HCT116 (cell line): Measurements from ENCODE around the gene EHD3. TPM values are rescaled to one million over a fixed set of nuclear protein-coding genes. Genes with fewer than 3 reads are reported as not detected.

Experiments used
- ATAC-seq: fragments of 200-7000 bp; cut with Tn5 transposase; 2 replicates; pipeline ENCODE4 v1.9.1; 2020; ENCODE audit warnings: mild to moderate bottlenecking, moderate library complexity
- BruUV-seq: library from RNA; stranded (reverse); fragments of 400-500 nt; replicated peaks from 2 replicates; lab custom pipeline; 2021; lab: Mats Ljungman, UMichigan
- CTCF ChIA-PET: fragments of 300-600 bp; sonication (Branson Sonifier 250); formaldehyde crosslinking; loops from one replicate; lab custom pipeline; 2021; ENCODE audit warnings: antibody characterized with exemption; lab: Charles Lee
- POLR2A ChIA-PET: fragments of 300-600, 350-600 bp; sonication (Branson Sonifier 250); formaldehyde crosslinking; loops from one replicate; lab custom pipeline; 2021; ENCODE audit warnings: antibody characterized with exemption; lab: Charles Lee
- RAD21 ChIA-PET, 2 experiments: fragments of 300-600 bp; sonication (Branson Sonifier 250); formaldehyde crosslinking; loops; one replicate each; lab custom pipeline; 2023; ENCODE audit warnings: low total read pairs in 2 of 2; ENCODE audit not compliant: uncharacterized antibody in 2 of 2, unreplicated experiment in 2 of 2, low non-redundant PET in 1 of 2; lab: Charles Lee
- DNase-seq: peaks from one replicate; pipeline ENCODE4 v3.0.0-alpha.2; 2010; ENCODE audit warnings: low read depth, low spot score
- H2AFZ ChIP-seq: fragments of 200-600 bp; shearing (Covaris generic), sonication (generic); 2 replicates; pipeline ENCODE4 v1.6.1; 2017; ENCODE audit warnings: low read depth, mixed run types, mixed read lengths, antibody characterized with exemption, low read length; ENCODE audit not compliant: poor library complexity, severe bottlenecking
- H3K27ac ChIP-seq: 2 replicates; pipeline ENCODE4 v1.5.1; 2012; ENCODE audit warnings: low read depth, low read length
- H3K27me3 ChIP-seq: fragments of 200-600 bp; sonication (generic); 2 replicates; pipeline ENCODE4 v1.6.1; 2016; ENCODE audit warnings: mixed run types, low read length, mixed read lengths; ENCODE audit not compliant: insufficient read depth
- H3K36me3 ChIP-seq, 2 experiments: fragments of 200-500 bp in 1 of 2; fragments of 200-600 bp in 1 of 2; sonication (Bioruptor generic) in 1 of 2; sonication (generic) in 1 of 2; 2 replicates each; pipeline versions ENCODE4 v1.5.1 to v1.6.1; 2014 to 2016; ENCODE audit warnings: low read length in 2 of 2, inconsistent platforms in 1 of 2, mixed read lengths in 1 of 2, mixed run types in 1 of 2; ENCODE audit not compliant: insufficient read depth in 2 of 2, control insufficient read depth in 1 of 2
- H3K4me1 ChIP-seq, 2 experiments: fragments of 200-600 bp in 1 of 2; sonication (generic) in 1 of 2; 2 replicates each; pipeline versions ENCODE4 v1.5.1 to v1.6.1; 2012 to 2017; ENCODE audit warnings: low read length in 2 of 2, inconsistent platforms in 1 of 2, mild to moderate bottlenecking in 1 of 2, mixed read lengths in 1 of 2, mixed run types in 1 of 2, moderate library complexity in 1 of 2; ENCODE audit not compliant: insufficient read depth in 2 of 2, control insufficient read depth in 1 of 2
- H3K4me2 ChIP-seq: fragments of 200-600 bp; sonication (generic); 2 replicates; pipeline ENCODE4 v1.6.1; 2017; ENCODE audit warnings: mixed run types, low read length, mixed read lengths
- H3K4me3 ChIP-seq, 2 experiments: fragments of 200-600 bp in 1 of 2; sonication (generic) in 1 of 2; replicated peaks in 1 of 2; 2 replicates each; pipeline ENCODE4 v1.5.1; 2011 to 2016; ENCODE audit warnings: low read length in 2 of 2, control low read depth in 1 of 2, low read depth in 1 of 2, mild to moderate bottlenecking in 1 of 2, mixed read lengths in 1 of 2, mixed run types in 1 of 2
- H3K79me2 ChIP-seq: fragments of 200-600 bp; sonication (generic); 2 replicates; pipeline ENCODE4 v1.6.1; 2017; ENCODE audit warnings: mild to moderate bottlenecking, mixed run types, low read length, moderate library complexity, mixed read lengths; ENCODE audit not compliant: insufficient read depth
- H3K9ac ChIP-seq: fragments of 200-600 bp; sonication (generic); 2 replicates; pipeline ENCODE4 v1.6.1; 2016; ENCODE audit warnings: low read length, mixed read lengths
- H3K9me2 ChIP-seq: fragments of 200-600 bp; sonication (generic), shearing (Covaris generic); 2 replicates; pipeline ENCODE4 v1.6.1; 2017; ENCODE audit warnings: mixed run types, mild to moderate bottlenecking, moderate library complexity; ENCODE audit not compliant: insufficient read depth
- H3K9me3 ChIP-seq, 2 experiments: fragments of 200-500 bp in 1 of 2; fragments of 200-600 bp in 1 of 2; sonication (Bioruptor generic) in 1 of 2; sonication (generic) in 1 of 2; 2 replicates each; pipeline ENCODE4 v1.6.1; 2014 to 2017; ENCODE audit warnings: low read length in 2 of 2, mixed read lengths in 2 of 2, inconsistent platforms in 1 of 2, low read depth in 1 of 2, mild to moderate bottlenecking in 1 of 2, mixed run types in 1 of 2, moderate library complexity in 1 of 2; ENCODE audit not compliant: control insufficient read depth in 1 of 2, insufficient read depth in 1 of 2
- H4K20me1 ChIP-seq: fragments of 200-600 bp; sonication (generic), shearing (Covaris generic); 2 replicates; pipeline ENCODE4 v1.6.1; 2017; ENCODE audit warnings: mixed run types, mild to moderate bottlenecking, moderate library complexity; ENCODE audit not compliant: insufficient read depth
- CBX3 ChIP-seq: IDR thresholded peaks from 2 replicates; pipeline ENCODE4 v1.6.1; 2012; ENCODE audit warnings: low read depth
- CEBPB ChIP-seq: IDR thresholded peaks from 2 replicates; pipeline ENCODE4 v1.6.1; 2012; ENCODE audit warnings: low read depth
- ELF1 ChIP-seq: IDR thresholded peaks from 2 replicates; pipeline ENCODE4 v1.6.1; 2012; ENCODE audit warnings: low read depth, borderline replicate concordance
- EZH2phosphoT487 ChIP-seq: fragments of 200-600 bp; IDR thresholded peaks from 2 replicates; pipeline ENCODE4 v1.6.1; 2018; ENCODE audit warnings: antibody characterized with exemption, borderline replicate concordance
- FOSL1 ChIP-seq: IDR thresholded peaks from 2 replicates; pipeline ENCODE4 v1.6.1; 2012; ENCODE audit warnings: low read depth
- POLR2A ChIP-seq: IDR thresholded peaks from 2 replicates; pipeline ENCODE4 v1.7.0; 2011; ENCODE audit warnings: borderline replicate concordance; ENCODE audit not compliant: insufficient read depth, insufficient read length; ENCODE audit errors: extremely low read depth
- POLR2AphosphoS5 ChIP-seq: IDR thresholded peaks from 2 replicates; pipeline ENCODE4 v1.6.1; 2011; ENCODE audit warnings: mild to moderate bottlenecking, low read depth, low read length, moderate library complexity
- RAD21 ChIP-seq: IDR thresholded peaks from 2 replicates; pipeline ENCODE4 v1.6.1; 2012; ENCODE audit warnings: low read depth, mild to moderate bottlenecking
- SP1 ChIP-seq: IDR thresholded peaks from 2 replicates; pipeline ENCODE4 v1.6.1; 2012; ENCODE audit warnings: low read depth
- SRF ChIP-seq: IDR thresholded peaks from 2 replicates; pipeline ENCODE4 v1.6.1; 2012; ENCODE audit warnings: low read depth
- TCF7L2 ChIP-seq: IDR thresholded peaks from 2 replicates; pipeline ENCODE4 v1.7.0; 2011; ENCODE audit warnings: borderline replicate concordance, inconsistent platforms; ENCODE audit not compliant: insufficient read depth, insufficient read length; ENCODE audit errors: extremely low read depth
- ZFX ChIP-seq: fragments of 450-650 bp; IDR thresholded peaks from 2 replicates; pipeline ENCODE4 v1.6.1; 2017
- ZNF274 ChIP-seq: fragments of 200-500 bp; sonication (Bioruptor generic); IDR thresholded peaks from 2 replicates; pipeline ENCODE4 v1.6.1; 2014; ENCODE audit warnings: mild to moderate bottlenecking, low read depth, low read length, inconsistent platforms
- intact Hi-C: fragments of 100-400 bp; cut with micrococcal nuclease; formaldehyde crosslinking; loops from 2 replicates; pipeline ENCODE4 v1.10.0; 2022
- total RNA-seq: library from RNA; stranded (reverse); gene quantifications from one replicate; pipeline ENCODE4 v1.2.1, GENCODE V29; 2021; ENCODE audit not compliant: unreplicated experiment
- TF ChIP-seq, protein P1 (sequence below): IDR thresholded peaks from 2 replicates; pipeline ENCODE4 v1.6.1; 2011; ENCODE audit warnings: mild to moderate bottlenecking, low read length, moderate library complexity; ENCODE audit not compliant: insufficient replicate concordance; ENCODE audit errors: extremely low read depth
- TF ChIP-seq, protein P2 (sequence below): IDR thresholded peaks from 2 replicates; pipeline ENCODE4 v1.6.1; 2012
- TF ChIP-seq, protein P3 (sequence below), 3 experiments: fragments of 200-600 bp in 1 of 3; sonication (generic) in 1 of 3; IDR thresholded peaks in 2 of 3; conservative IDR thresholded peaks in 1 of 3; 2 replicates each; pipeline ENCODE4 v1.5.1; 2012 to 2017; ENCODE audit warnings: low read depth in 2 of 3, low read length in 2 of 3, antibody characterized with exemption in 1 of 3, borderline replicate concordance in 1 of 3, control low read depth in 1 of 3, mild to moderate bottlenecking in 1 of 3, mixed read lengths in 1 of 3, mixed run types in 1 of 3, moderate library complexity in 1 of 3; ENCODE audit not compliant: insufficient read depth in 1 of 3

EHD3 gene
- total RNA-seq, 1 experiment from 2014 or later = not detected

DNA sequence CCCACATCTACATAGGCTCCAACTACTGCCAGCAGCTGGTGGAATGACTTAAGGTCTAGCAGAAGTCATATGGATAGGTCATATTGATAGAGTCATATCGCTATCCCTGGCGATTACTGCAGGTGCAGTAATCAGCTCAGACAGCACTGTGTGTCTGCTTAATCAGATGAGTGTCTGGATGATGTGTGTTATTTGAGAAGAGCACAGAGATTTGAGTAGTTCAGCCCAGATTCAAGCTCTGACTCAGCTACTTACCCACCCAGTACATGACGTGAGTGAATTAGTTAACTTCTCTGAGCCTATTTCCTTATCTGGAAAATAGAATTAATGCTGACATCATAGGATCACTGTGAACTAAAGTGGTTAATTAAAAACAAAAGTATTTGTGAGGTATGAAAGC lies 78.9 kb downstream of the EHD3 start:
- intact Hi-C loops = no loop called here
- POLR2A ChIA-PET = no interaction called here
- H3K27ac ChIP-seq = no peak overlapping the region

DNA sequence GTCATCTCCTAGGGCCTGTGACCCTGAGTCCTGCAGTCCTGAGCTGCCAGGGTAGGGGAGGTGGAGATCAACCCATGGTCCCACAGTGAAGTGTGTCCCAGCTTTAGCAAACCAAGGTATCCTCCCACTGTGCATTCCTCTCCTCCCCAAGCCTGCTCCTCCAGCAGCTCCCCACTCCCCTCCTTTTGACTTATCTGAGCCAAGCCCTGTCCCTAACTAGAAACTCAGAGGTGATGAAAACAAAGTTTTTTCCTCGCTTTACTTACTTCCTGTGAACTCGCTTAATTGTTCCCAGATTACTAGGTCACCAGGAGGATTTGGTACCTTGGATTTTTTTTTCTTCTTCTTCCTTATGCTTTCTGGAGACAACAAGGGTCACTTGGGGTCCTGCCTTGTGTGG lies 80.8 kb downstream of the EHD3 start:
- Histone ChIP-seq H3K4me1 (no peaks in the 10 kb centered on the region), H3K4me3 (no peak overlapping the region), H3K79me2 (no peaks in the 10 kb centered on the region), H2AFZ (no peak overlapping the region), H3K36me3 (no peaks in the 10 kb centered on the region), H3K27ac (no peak overlapping the region), H3K27me3 (no peaks in the 10 kb centered on the region), H3K9ac (no peak overlapping the region), H4K20me1 (no peaks in the 10 kb centered on the region), H3K9me2 (no peaks in the 10 kb centered on the region), H3K4me2 (no peak overlapping the region), H3K9me3 (no peaks in the 10 kb centered on the region)
- BruUV-seq = no TSS peak
- DNase-seq (no peak), ATAC-seq (no peak)
- CTCF ChIA-PET = no interaction called here
- POLR2A ChIA-PET = no interaction called here
- intact Hi-C loops = no loop called here
- RAD21 ChIA-PET = no interaction called here
- TF ChIP-seq TCF7L2 = no peak
- no peak for TF ChIP-seq FOSL1
- no peak for TF ChIP-seq CBX3
- TF ChIP-seq POLR2AphosphoS5 = no peak
- no peak for TF ChIP-seq ELF1
- no peak for TF ChIP-seq POLR2A
- TF ChIP-seq, protein P1, sequence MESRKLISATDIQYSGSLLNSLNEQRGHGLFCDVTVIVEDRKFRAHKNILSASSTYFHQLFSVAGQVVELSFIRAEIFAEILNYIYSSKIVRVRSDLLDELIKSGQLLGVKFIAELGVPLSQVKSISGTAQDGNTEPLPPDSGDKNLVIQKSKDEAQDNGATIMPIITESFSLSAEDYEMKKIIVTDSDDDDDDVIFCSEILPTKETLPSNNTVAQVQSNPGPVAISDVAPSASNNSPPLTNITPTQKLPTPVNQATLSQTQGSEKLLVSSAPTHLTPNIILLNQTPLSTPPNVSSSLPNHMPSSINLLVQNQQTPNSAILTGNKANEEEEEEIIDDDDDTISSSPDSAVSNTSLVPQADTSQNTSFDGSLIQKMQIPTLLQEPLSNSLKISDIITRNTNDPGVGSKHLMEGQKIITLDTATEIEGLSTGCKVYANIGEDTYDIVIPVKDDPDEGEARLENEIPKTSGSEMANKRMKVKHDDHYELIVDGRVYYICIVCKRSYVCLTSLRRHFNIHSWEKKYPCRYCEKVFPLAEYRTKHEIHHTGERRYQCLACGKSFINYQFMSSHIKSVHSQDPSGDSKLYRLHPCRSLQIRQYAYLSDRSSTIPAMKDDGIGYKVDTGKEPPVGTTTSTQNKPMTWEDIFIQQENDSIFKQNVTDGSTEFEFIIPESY = no peak
- no peak for TF ChIP-seq EZH2phosphoT487
- TF ChIP-seq SRF = no peak
- TF ChIP-seq, protein P2, sequence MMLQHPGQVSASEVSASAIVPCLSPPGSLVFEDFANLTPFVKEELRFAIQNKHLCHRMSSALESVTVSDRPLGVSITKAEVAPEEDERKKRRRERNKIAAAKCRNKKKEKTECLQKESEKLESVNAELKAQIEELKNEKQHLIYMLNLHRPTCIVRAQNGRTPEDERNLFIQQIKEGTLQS = no peak
- no peak for TF ChIP-seq RAD21

More for the DNA sequence above, 78.9 kb downstream of the EHD3 start:
- H2AFZ ChIP-seq = no peak overlapping the region
- H3K4me3 ChIP-seq = no peak overlapping the region
- H4K20me1 ChIP-seq = no peaks in the 10 kb centered on the region
- TF ChIP-seq POLR2AphosphoS5 = no peak
- TF ChIP-seq, protein P3, sequence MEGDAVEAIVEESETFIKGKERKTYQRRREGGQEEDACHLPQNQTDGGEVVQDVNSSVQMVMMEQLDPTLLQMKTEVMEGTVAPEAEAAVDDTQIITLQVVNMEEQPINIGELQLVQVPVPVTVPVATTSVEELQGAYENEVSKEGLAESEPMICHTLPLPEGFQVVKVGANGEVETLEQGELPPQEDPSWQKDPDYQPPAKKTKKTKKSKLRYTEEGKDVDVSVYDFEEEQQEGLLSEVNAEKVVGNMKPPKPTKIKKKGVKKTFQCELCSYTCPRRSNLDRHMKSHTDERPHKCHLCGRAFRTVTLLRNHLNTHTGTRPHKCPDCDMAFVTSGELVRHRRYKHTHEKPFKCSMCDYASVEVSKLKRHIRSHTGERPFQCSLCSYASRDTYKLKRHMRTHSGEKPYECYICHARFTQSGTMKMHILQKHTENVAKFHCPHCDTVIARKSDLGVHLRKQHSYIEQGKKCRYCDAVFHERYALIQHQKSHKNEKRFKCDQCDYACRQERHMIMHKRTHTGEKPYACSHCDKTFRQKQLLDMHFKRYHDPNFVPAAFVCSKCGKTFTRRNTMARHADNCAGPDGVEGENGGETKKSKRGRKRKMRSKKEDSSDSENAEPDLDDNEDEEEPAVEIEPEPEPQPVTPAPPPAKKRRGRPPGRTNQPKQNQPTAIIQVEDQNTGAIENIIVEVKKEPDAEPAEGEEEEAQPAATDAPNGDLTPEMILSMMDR (IDR thresholded peaks at IDR 0.05 in 2 of 3, conservative IDR thresholded peaks at IDR 0.05 in 1 of 3; ENCODE audit: borderline replicate concordance in 1 of 3, insufficient read depth in 1 of 3, low read depth in 2 of 3, low read length in 2 of 3) = no peak
- TF ChIP-seq CEBPB = no peak
- TF ChIP-seq SRF = no peak
- TF ChIP-seq ZFX = no peak
- TF ChIP-seq ZNF274 = no peak
- no peak for TF ChIP-seq CBX3
- TF ChIP-seq, protein P2 = no peak
- TF ChIP-seq ELF1 = no peak
- TF ChIP-seq RAD21 = no peak
- no peak for TF ChIP-seq SP1
- H3K27me3 ChIP-seq = no peaks in the 10 kb centered on the region
- BruUV-seq = no TSS peak
- H3K9ac ChIP-seq = no peak overlapping the region
- CTCF ChIA-PET = no interaction called here
- no peaks in the 10 kb centered on the region for H3K9me3 ChIP-seq
- ATAC-seq (no peak), DNase-seq (no peak)
- RAD21 ChIA-PET = no interaction called here
- H3K9me2 ChIP-seq = no peaks in the 10 kb centered on the region
- H3K4me2 ChIP-seq = no peak overlapping the region
- H3K79me2 ChIP-seq = no peaks in the 10 kb centered on the region
- no peaks in the 10 kb centered on the region for H3K36me3 ChIP-seq
- no peaks in the 10 kb centered on the region for H3K4me1 ChIP-seq
